Colonic mucosa (tissue), 4 donors: ENCODE results near the gene KRT28. TPM values are rescaled to one million over a fixed set of nuclear protein-coding genes. Genes with fewer than 3 reads are reported as not detected.

Experiments
- DNase-seq: peaks from one replicate; pipeline ENCODE4 v3.0.0-alpha.2; 2020
- H3K27ac ChIP-seq: fragments of 200-600 bp; one replicate; pipeline ENCODE4 v1.8.0; 2021
- H3K27me3 ChIP-seq: fragments of 200-600 bp; one replicate; pipeline ENCODE4 v1.8.0; 2021
- H3K36me3 ChIP-seq: fragments of 200-600 bp; one replicate; pipeline ENCODE4 v1.8.0; 2021
- H3K4me1 ChIP-seq: fragments of 200-600 bp; one replicate; pipeline ENCODE4 v1.8.0; 2021; ENCODE audit warnings: mild to moderate bottlenecking
- H3K4me3 ChIP-seq: fragments of 200-600 bp; one replicate; pipeline ENCODE4 v1.8.0; 2021
- H3K9ac ChIP-seq, 2 donors: one replicate each; pipeline ENCODE4 v1.7.0; 2013; ENCODE audit warnings: control low read depth in 2 of 2, low read depth in 2 of 2, low read length in 2 of 2
- H3K9me3 ChIP-seq: fragments of 200-600 bp; one replicate; pipeline ENCODE4 v1.8.0; 2021
- CTCF ChIP-seq: fragments of 200-600 bp; IDR thresholded peaks from one replicate; pipeline ENCODE4 v1.8.0; 2022; ENCODE audit warnings: antibody characterized with exemption, mild to moderate bottlenecking
- intact Hi-C: fragments of 100-400 bp; cut with DNase I; formaldehyde crosslinking; loops from one replicate; pipeline ENCODE4 v1.14.1; 2022
- total RNA-seq, 2 donors: library from RNA; stranded (reverse); fragmentation: NEBNext Ultra II Directional in 1 of 2; extraction: Animal tissue kit (Norgen Biotek cat#: 25700) in 1 of 2; gene quantifications; one replicate each; pipeline ENCODE4 v1.2.1, GENCODE V29; 2021
- donor health status: healthy.
- donor health status: DM: no; HTN: no; CAD: no.
- donor health status: DM: no; HTN: no; CAD: no.

The KRT28 gene
- total RNA-seq, 2 donors from 2014 or later = not detected

- Histone ChIP-seq H3K9me3 (no peaks in the 10 kb centered on the region), H3K9ac (no peak overlapping the region), H3K36me3 (no peaks in the 10 kb centered on the region), H3K27ac (no peak overlapping the region), H3K4me1 (no peaks in the 10 kb centered on the region), H3K27me3 (peaks cover 5% of the 10 kb centered on the region), H3K4me3 (no peak overlapping the region)
- intact Hi-C loops = loop anchor here (5.0 kb wide), 2 partner anchors 846 to 861 kb away; no protein-coding TSS in a partner anchor
- no peak for DNase-seq
- no peak for TF ChIP-seq CTCF
Measured at GRCh38 chr17:40801157-40801556, 1.4 kb upstream of the KRT28 start.

GRCh38 chr17:40800381-40800780 lies 622 bp upstream of the KRT28 start:
- H3K27ac ChIP-seq = no peak overlapping the region
- H3K4me3 ChIP-seq = no peak overlapping the region
- no peaks in the 10 kb centered on the region for H3K9me3 ChIP-seq
- H3K9ac ChIP-seq = no peak overlapping the region
- no peaks in the 10 kb centered on the region for H3K4me1 ChIP-seq
- no peaks in the 10 kb centered on the region for H3K36me3 ChIP-seq
- no peak for TF ChIP-seq CTCF
- intact Hi-C loops = loop anchor here (5.0 kb wide), 2 partner anchors 847 to 862 kb away; no protein-coding TSS in a partner anchor
- H3K27me3 ChIP-seq = peaks cover 5% of the 10 kb centered on the region
- DNase-seq = no peak

GRCh38 chr17:40796846-40797245 lies 2.9 kb downstream of the KRT28 start:
- Histone ChIP-seq H3K36me3 (no peaks in the 10 kb centered on the region), H3K9ac (no peak overlapping the region), H3K27me3 (peaks cover 5% of the 10 kb centered on the region), H3K9me3 (no peaks in the 10 kb centered on the region), H3K27ac (no peak overlapping the region), H3K4me1 (no peaks in the 10 kb centered on the region), H3K4me3 (no peak overlapping the region)
- no peak for DNase-seq
- intact Hi-C loops = no loop called here
- TF ChIP-seq CTCF = no peak

GRCh38 chr17:40795019-40795667 lies 4.6 kb downstream of the KRT28 start:
- H3K9ac ChIP-seq = no peak overlapping the region
- H3K36me3 ChIP-seq = no peaks in the 10 kb centered on the region
- no peak overlapping the region for H3K4me3 ChIP-seq
- DNase-seq = no peak
- H3K27ac ChIP-seq = no peak overlapping the region
- intact Hi-C loops = no loop called here
- no peak for TF ChIP-seq CTCF
- no peaks in the 10 kb centered on the region for H3K4me1 ChIP-seq
- H3K9me3 ChIP-seq = no peaks in the 10 kb centered on the region
- H3K27me3 ChIP-seq = no peaks in the 10 kb centered on the region

- Histone ChIP-seq H3K9me3 (no peaks in the 10 kb centered on the region), H3K27me3 (no peaks in the 10 kb centered on the region), H3K9ac (no peak overlapping the region), H3K36me3 (no peaks in the 10 kb centered on the region), H3K27ac (no peak overlapping the region), H3K4me3 (no peak overlapping the region), H3K4me1 (no peaks in the 10 kb centered on the region)
- DNase-seq = no peak
- TF ChIP-seq CTCF = no peak
- intact Hi-C loops = loop anchor here (5.0 kb wide), 1 partner anchor 177 kb away; no protein-coding TSS in a partner anchor
Measured at GRCh38 chr17:40794466-40794865, 5.3 kb downstream of the KRT28 start.
